Cerebellar nuclear complex (tissue), 1 donor: Measurements from ENCODE around the gene WDR5.

ENCODE experiments used
- DNase-seq, 2 experiments: peaks; one replicate each; lab custom pipeline; 2025; lab: John Stamatoyannopoulos, UW

WDR5 gene

GRCh38 chr9:134174073-134174449 is 38.2 kb downstream of the WDR5 start:
- no peak for DNase-seq

GRCh38 chr9:134174526-134175290 is 38.8 kb downstream of the WDR5 start:
- DNase-seq, result no peak

GRCh38 chr9:134175291-134175807 is 39.5 kb downstream of the WDR5 start:
- no peak for DNase-seq

- no peak for DNase-seq
Observed at GRCh38 chr9:134175808-134176598, 40.1 kb downstream of the WDR5 start.

- DNase-seq, result no peak
Observed at GRCh38 chr9:134176599-134176968, 40.7 kb downstream of the WDR5 start.

- DNase-seq, result no peak
Observed at GRCh38 chr9:134177186-134177585, 41.3 kb downstream of the WDR5 start.

GRCh38 chr9:134177624-134178393 is 41.9 kb downstream of the WDR5 start:
- DNase-seq, result no peak

GRCh38 chr9:134178394-134178767 is 42.5 kb downstream of the WDR5 start:
- DNase-seq, result no peak

GRCh38 chr9:134178768-134179551 is 43.1 kb downstream of the WDR5 start:
- DNase-seq, result no peak

GRCh38 chr9:134179595-134179917 is 43.7 kb downstream of the WDR5 start:
- no peak for DNase-seq

GRCh38 chr9:134179918-134180785 is 44.3 kb downstream of the WDR5 start:
- no peak for DNase-seq

GRCh38 chr9:134180786-134181647 is 45.1 kb downstream of the WDR5 start:
- no peak for DNase-seq

- DNase-seq, result no peak
Observed at GRCh38 chr9:134181648-134182034, 45.8 kb downstream of the WDR5 start.

GRCh38 chr9:134182554-134183085 is 46.7 kb downstream of the WDR5 start:
- DNase-seq, result no peak

- DNase-seq, result no peak
Observed at GRCh38 chr9:134185536-134186011, 49.7 kb downstream of the WDR5 start.

GRCh38 chr9:134186471-134187109 is 50.7 kb downstream of the WDR5 start:
- no peak for DNase-seq

- DNase-seq, result no peak
Observed at GRCh38 chr9:134187110-134187531, 51.2 kb downstream of the WDR5 start.

- DNase-seq, result no peak
Observed at GRCh38 chr9:134187891-134188385, 52.1 kb downstream of the WDR5 start.
